Colonic mucosa (tissue), 4 donors: ENCODE measurements around the gene MMP20. TPM values are rescaled to one million over a fixed set of nuclear protein-coding genes. Genes with fewer than 3 reads are reported as not detected.

ENCODE experiments used
- DNase-seq: peaks from one replicate; pipeline ENCODE4 v3.0.0-alpha.2; 2020
- H3K27ac ChIP-seq: fragments of 200-600 bp; one replicate; pipeline ENCODE4 v1.8.0; 2021
- H3K27me3 ChIP-seq: fragments of 200-600 bp; one replicate; pipeline ENCODE4 v1.8.0; 2021
- H3K36me3 ChIP-seq: fragments of 200-600 bp; one replicate; pipeline ENCODE4 v1.8.0; 2021
- H3K4me1 ChIP-seq: fragments of 200-600 bp; one replicate; pipeline ENCODE4 v1.8.0; 2021; ENCODE audit warnings: mild to moderate bottlenecking
- H3K4me3 ChIP-seq: fragments of 200-600 bp; one replicate; pipeline ENCODE4 v1.8.0; 2021
- H3K9ac ChIP-seq, 2 donors: one replicate each; pipeline ENCODE4 v1.7.0; 2013; ENCODE audit warnings: control low read depth in 2 of 2, low read depth in 2 of 2, low read length in 2 of 2
- H3K9me3 ChIP-seq: fragments of 200-600 bp; one replicate; pipeline ENCODE4 v1.8.0; 2021
- CTCF ChIP-seq: fragments of 200-600 bp; IDR thresholded peaks from one replicate; pipeline ENCODE4 v1.8.0; 2022; ENCODE audit warnings: antibody characterized with exemption, mild to moderate bottlenecking
- intact Hi-C: fragments of 100-400 bp; cut with DNase I; formaldehyde crosslinking; loops from one replicate; pipeline ENCODE4 v1.14.1; 2022
- total RNA-seq, 2 donors: library from RNA; stranded (reverse); fragmentation: NEBNext Ultra II Directional in 1 of 2; extraction: Animal tissue kit (Norgen Biotek cat#: 25700) in 1 of 2; gene quantifications; one replicate each; pipeline ENCODE4 v1.2.1, GENCODE V29; 2021
- donor health status: healthy.
- donor health status: DM: no; HTN: no; CAD: no.
- donor health status: DM: no; HTN: no; CAD: no.

MMP20 gene
- total RNA-seq, 2 donors from 2014 or later = not detected

- Histone ChIP-seq H3K27ac (no peak overlapping the region), H3K4me1 (no peaks in the 10 kb centered on the region), H3K9me3 (no peaks in the 10 kb centered on the region), H3K4me3 (no peak overlapping the region), H3K27me3 (no peaks in the 10 kb centered on the region), H3K36me3 (no peaks in the 10 kb centered on the region), H3K9ac (no peak overlapping the region)
- no peak for TF ChIP-seq CTCF
- intact Hi-C loops = no loop called here
- DNase-seq = no peak
Measured at GRCh38 chr11:102572554-102573220, 52.4 kb downstream of the MMP20 start.

GRCh38 chr11:102568851-102569250 is 56.3 kb downstream of the MMP20 start:
- no peak for DNase-seq
- Histone ChIP-seq H3K9me3 (no peaks in the 10 kb centered on the region), H3K36me3 (no peaks in the 10 kb centered on the region), H3K27ac (no peak overlapping the region), H3K27me3 (no peaks in the 10 kb centered on the region), H3K9ac (no peak overlapping the region), H3K4me3 (no peak overlapping the region), H3K4me1 (no peaks in the 10 kb centered on the region)
- intact Hi-C loops = no loop called here
- TF ChIP-seq CTCF = no peak

GRCh38 chr11:102566112-102566511 is 59.0 kb downstream of the MMP20 start:
- H3K9me3 ChIP-seq = no peaks in the 10 kb centered on the region
- no peak for TF ChIP-seq CTCF
- no peaks in the 10 kb centered on the region for H3K27me3 ChIP-seq
- H3K4me3 ChIP-seq = no peak overlapping the region
- no peak for DNase-seq
- no peaks in the 10 kb centered on the region for H3K4me1 ChIP-seq
- no peak overlapping the region for H3K27ac ChIP-seq
- intact Hi-C loops = no loop called here
- H3K9ac ChIP-seq = no peak overlapping the region
- H3K36me3 ChIP-seq = no peaks in the 10 kb centered on the region

- no peak for DNase-seq
- H3K4me1 ChIP-seq = peaks cover 6% of the 10 kb centered on the region
- TF ChIP-seq CTCF = no peak
- intact Hi-C loops = no loop called here
- no peaks in the 10 kb centered on the region for H3K27me3 ChIP-seq
- no peak overlapping the region for H3K4me3 ChIP-seq
- H3K36me3 ChIP-seq = no peaks in the 10 kb centered on the region
- no peaks in the 10 kb centered on the region for H3K9me3 ChIP-seq
- no peak overlapping the region for H3K9ac ChIP-seq
- H3K27ac ChIP-seq = no peak overlapping the region
Measured at GRCh38 chr11:102564110-102564509, 61.0 kb downstream of the MMP20 start.

- Histone ChIP-seq H3K27me3 (no peaks in the 10 kb centered on the region), H3K9me3 (no peaks in the 10 kb centered on the region), H3K27ac (no peak overlapping the region), H3K9ac (no peak overlapping the region), H3K36me3 (no peaks in the 10 kb centered on the region), H3K4me1 (peaks cover 6% of the 10 kb centered on the region), H3K4me3 (no peak overlapping the region)
- intact Hi-C loops = no loop called here
- no peak for DNase-seq
- no peak for TF ChIP-seq CTCF
Measured at GRCh38 chr11:102561636-102562035, 63.5 kb downstream of the MMP20 start.
